GM12892 (cell line): ENCODE data around the gene IGLL5.

Source experiments
- POLR2A ChIP-seq: IDR thresholded peaks from 2 replicates; pipeline ENCODE4 v1.6.1; 2011; ENCODE audit warnings: low read depth, low read length, control low read depth
- POLR2AphosphoS5 ChIP-seq: IDR thresholded peaks from 2 replicates; pipeline ENCODE4 v1.6.1; 2011; ENCODE audit warnings: low read depth, low read length, control low read depth

DNA sequence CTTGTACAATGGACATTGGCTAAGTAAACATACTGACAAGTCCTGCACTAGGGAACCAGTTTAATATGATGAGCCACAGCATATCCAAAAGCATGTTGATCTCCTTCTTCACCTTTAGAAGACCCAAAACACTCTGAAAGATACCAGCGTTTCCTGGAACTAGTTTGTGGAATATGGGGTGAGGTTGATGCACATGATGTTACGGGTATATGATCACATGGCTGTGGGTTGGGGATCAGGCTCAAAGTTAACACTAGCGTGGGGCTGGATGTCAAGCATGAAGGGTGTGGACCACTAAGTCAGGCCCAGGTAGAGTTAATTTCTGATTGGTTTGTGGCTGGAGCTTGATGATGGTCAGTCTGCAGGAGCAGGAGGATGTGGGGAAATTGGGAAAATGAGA is 9.0 kb downstream of the IGLL5 start:
- TF ChIP-seq POLR2A (no peak), POLR2AphosphoS5 (no peak; the same call in 1 of the 2 replicates)
